Stimulated activated CD4-positive, alpha-beta T cell treated with anti-CD3 and anti-CD28 coated beads, TNF-alpha, amount 100 ng/mL, for 48 hours (primary cell): Measurements from ENCODE around the gene CD63.

Experiments
- DNase-seq, 3 donors: peaks; one replicate each; pipeline ENCODE4 v3.0.0-alpha.2; 2020; ENCODE audit warnings: low read depth in 3 of 3

The CD63 gene

GRCh38 chr12:55688716-55689655, 39.8 kb downstream of the CD63 start:
- no peak for DNase-seq

- DNase-seq = peak in 2 of 3 donors; percentile 20 to 27
Observed at GRCh38 chr12:55687746-55688145, 41.1 kb downstream of the CD63 start.

GRCh38 chr12:55686366-55687010, 42.3 kb downstream of the CD63 start:
- DNase-seq = no peak

- DNase-seq = no peak
Observed at GRCh38 chr12:55685671-55686070, 43.1 kb downstream of the CD63 start.

- no peak for DNase-seq
Observed at GRCh38 chr12:55684761-55685370, 43.9 kb downstream of the CD63 start.

- no peak for DNase-seq
Observed at GRCh38 chr12:55683676-55684075, 45.1 kb downstream of the CD63 start.

- DNase-seq = no peak
Observed at GRCh38 chr12:55682087-55682796, 46.6 kb downstream of the CD63 start.

- no peak for DNase-seq
Observed at GRCh38 chr12:55681142-55682077, 47.4 kb downstream of the CD63 start.

GRCh38 chr12:55679691-55680090, 49.1 kb downstream of the CD63 start:
- DNase-seq = no peak

- DNase-seq = no peak
Observed at GRCh38 chr12:55676707-55677106, 52.1 kb downstream of the CD63 start.

GRCh38 chr12:55675666-55676065, 53.1 kb downstream of the CD63 start:
- no peak for DNase-seq
